GM21825 (cell line): ENCODE measurements around the gene APEH.

Source experiments
- ATAC-seq: cut with Tn5 transposase; IDR thresholded peaks from one replicate; pipeline ENCODE4 v1.9.1; 2021; ENCODE audit warnings: mild to moderate bottlenecking, moderate library complexity; ENCODE audit not compliant: unreplicated experiment

APEH gene

DNA sequence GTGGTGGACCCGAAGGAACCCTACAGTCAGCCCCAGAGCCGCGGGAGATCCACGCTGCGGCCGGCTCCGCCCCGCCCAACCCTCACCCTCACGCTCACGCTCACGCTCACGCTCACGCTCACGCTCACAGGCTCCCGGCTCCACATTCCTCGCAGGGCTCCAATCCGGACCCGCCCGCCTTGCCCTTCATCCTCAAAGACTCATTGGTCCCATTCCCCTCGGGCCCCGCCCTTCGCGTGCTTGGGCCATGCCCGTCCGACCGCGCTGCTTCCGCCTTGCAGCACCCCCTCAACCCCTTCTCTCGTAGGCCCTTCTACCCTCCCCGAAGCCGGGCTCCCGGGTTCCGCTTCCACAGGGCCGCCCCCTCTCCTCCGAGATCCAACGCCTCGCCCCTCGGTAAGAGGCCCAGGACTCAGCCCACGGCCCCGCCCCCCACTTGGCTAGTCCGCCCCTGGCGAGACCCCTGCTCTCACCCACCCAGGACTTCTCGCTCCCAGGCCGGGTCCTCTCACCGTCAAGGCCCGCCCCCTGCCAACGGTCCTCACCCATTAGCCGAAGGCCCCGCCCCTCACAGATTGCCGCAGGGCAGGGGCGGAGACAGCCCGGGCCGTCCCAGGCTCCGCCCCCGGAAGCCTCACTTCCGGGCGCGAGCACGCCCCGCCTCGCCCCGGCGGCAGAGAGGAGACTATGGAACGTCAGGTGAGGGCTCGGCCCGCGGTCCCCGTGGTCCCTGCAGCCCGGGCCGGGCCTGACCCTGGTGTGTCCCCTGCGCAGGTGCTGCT is at the start of gene APEH:
Gene APEH (plus strand): TSS at position 637 of the 782 bp plus-strand sequence. CDS start 51 bp downstream, at position 688.
- ATAC-seq, result peak; percentile 73

- no peak for ATAC-seq
Measured at GRCh38 chr3:49625071-49625470, 49.1 kb upstream of the APEH start.

GRCh38 chr3:49626101-49626581 is 48.0 kb upstream of the APEH start:
- ATAC-seq, result no peak

GRCh38 chr3:49626796-49627195 is 47.4 kb upstream of the APEH start:
- no peak for ATAC-seq

DNA sequence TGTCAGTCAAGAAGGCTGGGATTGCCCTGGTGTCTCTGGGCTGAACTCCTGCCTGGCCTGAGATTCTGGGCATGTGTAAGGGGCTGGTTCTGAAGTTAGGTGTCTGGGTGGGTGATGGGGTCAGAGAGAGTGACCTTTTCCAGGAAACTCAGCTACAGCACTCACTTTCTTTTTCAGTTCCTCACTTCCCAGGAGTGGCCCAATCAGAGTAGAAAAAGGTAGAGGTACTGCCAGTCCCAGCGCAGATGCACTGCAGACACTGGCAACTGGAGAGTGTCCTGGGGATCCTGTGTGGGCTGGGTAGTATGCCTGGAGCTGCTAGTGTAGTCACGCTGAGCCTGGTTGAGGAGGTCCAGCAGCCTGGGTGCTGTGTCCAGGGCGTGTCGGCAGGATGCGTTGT is 46.5 kb upstream of the APEH start:
- ATAC-seq, result no peak

DNA sequence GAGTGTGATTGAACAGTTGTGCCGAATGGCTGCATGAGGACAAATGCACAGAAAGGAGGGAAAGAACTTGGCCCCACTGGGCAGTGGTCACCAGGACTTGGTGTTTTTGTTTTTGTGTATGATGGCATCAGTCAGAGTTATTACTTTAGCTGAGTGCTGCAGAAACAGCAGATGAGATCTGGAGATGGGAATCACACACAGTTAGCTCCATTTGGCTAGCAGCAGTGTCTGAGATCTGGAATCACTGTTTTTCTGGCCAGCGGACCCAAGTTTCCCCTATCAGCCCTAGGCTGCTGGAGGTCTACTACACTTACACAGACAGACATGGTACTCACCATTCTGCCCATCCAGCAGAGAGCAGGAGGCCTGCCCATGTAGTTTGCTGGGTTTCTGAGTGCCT is 45.9 kb upstream of the APEH start:
- ATAC-seq, result no peak

DNA sequence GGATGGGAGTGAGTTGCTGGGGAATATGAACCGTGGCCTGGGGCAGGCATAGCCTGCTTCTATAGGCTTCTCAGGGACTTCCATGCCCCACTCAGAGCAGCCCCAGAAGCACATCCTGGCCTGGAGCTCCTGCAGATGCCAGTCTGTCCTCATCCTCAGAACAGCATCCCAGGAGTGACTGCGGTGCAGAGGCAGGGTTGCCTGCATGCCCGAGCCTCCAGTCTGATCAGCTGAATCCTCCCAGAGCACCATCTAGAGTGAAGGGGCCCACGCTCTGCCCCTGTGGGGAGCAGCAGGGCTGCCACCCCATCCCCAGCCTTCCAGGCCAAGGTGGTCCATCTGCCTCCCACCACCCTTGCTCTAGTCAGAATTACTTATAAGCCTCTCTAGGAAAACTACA is 44.7 kb upstream of the APEH start:
- ATAC-seq, result no peak

DNA sequence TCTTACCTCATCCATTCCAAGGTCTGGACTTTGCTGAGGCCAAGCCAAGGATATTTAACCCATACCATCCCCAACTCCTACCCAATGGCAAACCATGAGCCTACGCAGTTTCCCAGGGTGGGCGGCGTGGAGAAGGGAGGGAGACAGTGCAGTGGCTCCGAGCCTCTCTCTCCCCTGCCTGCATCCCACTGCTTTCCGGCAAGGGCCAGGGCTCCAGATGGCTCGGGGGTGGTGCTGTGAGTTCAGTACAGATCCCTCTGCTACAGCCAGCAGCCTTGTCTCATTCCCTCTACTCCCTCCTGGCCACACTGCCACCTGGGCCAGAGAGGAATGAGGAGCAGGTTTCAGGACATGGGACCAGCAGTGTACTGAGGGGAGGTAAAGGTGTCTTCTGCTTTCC is 44.3 kb upstream of the APEH start:
- ATAC-seq, result no peak

DNA sequence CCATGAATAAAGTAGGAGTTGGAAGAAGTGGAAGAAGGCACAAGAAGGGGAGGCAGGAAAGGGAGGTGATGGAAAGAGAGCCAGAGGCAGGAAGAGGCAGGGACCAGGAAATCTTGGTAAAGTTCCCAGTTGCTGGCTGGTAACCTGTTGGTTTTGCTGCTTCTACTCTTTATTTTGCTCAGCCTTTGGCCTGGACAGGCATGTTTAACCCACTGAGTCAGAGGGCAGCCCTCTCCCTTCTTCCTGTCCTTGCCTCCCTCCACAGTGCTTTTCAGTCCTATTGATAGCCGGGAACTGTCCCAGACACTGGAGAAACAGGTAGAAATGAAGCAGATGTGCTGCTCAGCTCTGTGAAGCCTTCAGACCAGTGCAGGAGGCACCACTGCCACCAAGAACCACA is 43.4 kb upstream of the APEH start:
- ATAC-seq, result no peak

GRCh38 chr3:49634736-49635135 is 39.4 kb upstream of the APEH start:
- ATAC-seq, result no peak

DNA sequence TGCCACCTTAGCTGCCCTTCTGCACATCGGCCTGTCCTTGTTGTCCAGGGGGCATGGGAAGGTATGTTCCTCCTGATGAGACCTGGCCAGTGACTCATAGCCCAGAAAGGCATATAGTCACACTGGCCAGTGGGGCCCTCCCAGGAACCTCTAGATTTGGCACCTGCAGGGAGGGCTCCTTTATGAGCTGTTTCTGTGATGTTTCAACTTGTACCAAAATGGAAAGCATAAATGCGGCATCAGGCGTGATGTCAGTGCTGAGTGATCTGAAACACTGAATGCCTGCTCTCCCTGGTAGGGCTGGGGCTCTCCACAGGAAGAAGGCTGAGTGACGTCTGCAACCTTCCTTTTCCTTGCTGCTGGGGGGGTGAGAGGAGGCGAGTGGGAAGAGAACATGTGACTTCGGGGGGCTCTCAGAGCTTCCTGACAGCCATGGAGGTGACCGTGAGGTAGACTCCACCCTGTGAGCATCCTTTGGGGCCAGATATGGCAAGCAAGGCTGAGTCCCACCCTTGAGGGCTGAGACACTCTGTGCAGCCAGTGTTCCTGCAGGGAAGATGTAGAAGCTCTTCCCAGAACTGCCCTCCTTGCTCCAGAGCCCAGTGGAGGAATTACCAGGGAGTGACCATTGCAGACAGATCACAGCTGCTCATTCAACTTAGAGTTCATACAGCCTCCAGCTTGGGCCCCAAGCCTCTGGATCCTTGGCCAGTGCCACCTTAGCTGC is 37.1 kb upstream of the APEH start:
- ATAC-seq, result no peak

GRCh38 chr3:49638445-49638844 is 35.7 kb upstream of the APEH start:
- ATAC-seq, result no peak

- ATAC-seq, result no peak
Measured at GRCh38 chr3:49639551-49639950, 34.6 kb upstream of the APEH start.

DNA sequence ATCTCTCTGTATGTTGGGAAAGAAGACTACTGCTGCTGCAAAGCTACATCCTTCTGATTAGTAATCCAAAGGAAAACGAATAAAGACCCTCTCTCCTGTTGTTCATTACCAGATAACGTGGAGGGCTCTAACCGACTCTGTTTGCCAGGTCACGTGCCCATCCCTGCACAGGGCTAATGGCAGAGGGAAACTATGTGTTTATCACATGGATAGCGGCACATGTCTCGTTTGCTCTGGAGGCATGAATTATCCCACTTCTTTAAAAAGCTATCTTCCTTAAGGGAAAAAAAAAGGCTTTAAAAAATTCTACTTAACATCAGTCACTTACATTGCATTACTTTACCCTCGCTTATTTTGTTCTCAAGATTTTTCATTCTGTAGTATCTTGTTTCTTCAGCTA is 32.9 kb upstream of the APEH start:
- ATAC-seq, result no peak

GRCh38 chr3:49641921-49642707 is 32.0 kb upstream of the APEH start:
- no peak for ATAC-seq

DNA sequence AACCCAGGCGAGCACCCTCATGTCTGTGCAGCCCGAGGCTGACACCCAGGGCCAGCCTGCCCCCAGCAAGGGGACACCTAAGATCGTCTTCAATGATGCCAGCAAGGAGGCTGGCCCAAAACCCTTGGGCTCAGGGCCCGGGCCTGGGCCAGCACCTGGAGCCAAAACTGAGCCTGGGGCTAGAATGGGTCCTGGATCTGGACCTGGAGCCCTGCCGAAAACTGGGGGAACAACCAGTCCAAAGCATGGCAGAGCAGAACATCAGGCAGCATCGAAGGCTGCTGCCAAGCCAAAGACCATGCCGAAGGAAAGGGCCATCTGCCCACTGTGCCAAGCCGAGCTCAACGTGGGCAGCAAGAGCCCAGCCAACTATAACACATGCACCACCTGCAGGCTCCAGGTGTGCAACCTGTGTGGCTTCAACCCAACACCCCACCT is 31.4 kb upstream of the APEH start:
- ATAC-seq, result no peak

DNA sequence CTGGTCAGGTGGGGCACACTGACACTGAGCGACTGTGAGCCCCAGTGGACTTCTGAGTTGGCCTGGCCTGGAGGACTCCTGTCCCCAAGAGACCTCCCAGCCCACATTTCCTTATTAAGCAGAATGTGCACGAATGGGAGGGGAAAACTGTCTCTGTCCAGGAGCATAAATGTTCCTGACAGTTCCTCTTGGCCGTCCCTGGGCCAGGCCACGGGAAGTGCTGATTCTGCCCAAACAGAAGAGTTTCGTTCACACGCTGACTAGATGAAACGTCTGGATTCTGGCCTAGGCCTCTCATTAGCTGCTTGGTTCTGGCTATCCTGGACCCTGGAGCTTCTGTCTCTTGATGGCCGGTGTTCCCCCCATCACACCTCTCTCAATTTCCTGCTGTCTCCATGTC is 29.5 kb upstream of the APEH start:
- ATAC-seq, result no peak

DNA sequence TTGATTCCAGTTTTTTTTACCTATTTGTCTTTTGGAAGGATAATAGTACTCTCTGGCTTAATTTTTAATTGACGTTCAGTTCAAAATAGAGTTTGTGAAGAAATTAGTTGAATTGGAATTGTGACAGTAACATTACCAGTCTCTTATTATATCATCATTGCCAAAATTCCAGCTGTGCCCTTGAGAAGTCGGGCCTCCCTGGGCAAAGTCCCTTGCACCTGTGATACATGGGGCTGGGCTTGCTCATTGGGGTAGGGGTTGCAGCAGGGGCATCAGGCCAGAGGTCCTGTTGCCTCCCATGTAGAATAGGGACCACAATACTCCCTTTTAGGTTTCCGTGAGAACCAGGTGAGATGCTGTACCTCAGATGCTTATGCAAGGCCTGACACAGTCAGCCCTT is 27.9 kb upstream of the APEH start:
- no peak for ATAC-seq

- ATAC-seq, result no peak
Measured at GRCh38 chr3:49647741-49648140, 26.4 kb upstream of the APEH start.

DNA sequence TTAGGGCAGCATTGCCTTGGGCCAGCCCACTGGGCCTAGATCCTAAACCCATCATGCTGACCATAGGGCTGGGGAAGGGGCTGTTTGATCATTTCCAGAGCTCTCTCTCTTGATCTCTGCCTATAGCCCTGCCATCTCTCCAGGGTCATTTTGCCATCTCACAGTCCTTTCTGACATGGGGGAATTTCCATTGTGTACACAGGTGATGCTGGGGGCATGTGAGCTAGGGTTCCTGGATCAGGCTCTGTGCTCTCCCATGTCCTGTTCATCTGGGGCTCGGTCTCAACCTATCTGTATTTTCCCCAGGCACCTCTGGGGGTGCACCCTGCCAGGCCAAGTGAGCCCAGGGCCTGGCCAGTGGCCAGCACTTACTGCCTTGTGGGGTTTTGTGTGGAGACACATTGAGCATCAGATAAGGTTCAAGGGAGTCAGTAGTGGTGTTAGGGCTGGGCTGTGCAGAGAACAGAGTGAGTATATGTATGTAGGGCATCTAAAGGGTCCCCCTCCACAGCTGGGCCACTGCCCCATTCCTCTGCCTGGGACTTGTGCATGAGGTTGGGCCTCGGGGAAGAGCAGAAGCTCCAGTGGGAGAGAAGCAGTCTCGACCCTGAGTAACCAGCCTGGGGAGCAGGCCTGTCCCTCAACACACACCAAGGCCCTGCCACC is 25.7 kb upstream of the APEH start:
- ATAC-seq, result no peak

DNA sequence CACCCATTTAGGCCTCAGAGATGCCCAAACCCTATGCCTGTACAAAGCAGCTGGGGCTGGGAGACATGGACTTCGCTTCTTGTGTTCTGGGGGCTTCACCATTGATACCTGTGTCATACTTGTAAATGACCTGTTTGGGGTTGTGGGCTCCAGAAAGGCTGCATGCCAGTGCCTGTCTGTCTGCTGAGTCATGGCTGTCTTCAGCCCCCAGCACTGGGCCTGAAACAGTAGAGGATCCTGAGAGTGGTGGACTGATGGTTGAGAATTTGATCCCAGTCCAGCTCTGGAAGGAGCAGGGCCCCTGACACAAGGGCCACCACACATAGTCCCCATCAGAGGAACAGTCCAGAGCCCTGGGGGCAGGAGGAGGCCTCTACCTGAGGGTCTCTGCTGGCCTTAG is 24.6 kb upstream of the APEH start:
- ATAC-seq, result no peak
